GM13977 (cell line): ENCODE data around the gene DCUN1D3.

Experiments
- DNase-seq: peaks from one replicate; pipeline ENCODE4 v3.0.0; 2012; ENCODE audit warnings: low spot score
- in situ Hi-C: fragments of 300-500 bp; cut with MboI; formaldehyde crosslinking; loops from one replicate; pipeline ENCODE4 v1.12.0; 2022; ENCODE audit warnings: low sequenced_read_pairs, low pct_unique_long_range_greater_than_20kb, mixed read lengths, inconsistent platforms; ENCODE audit not compliant: unreplicated experiment
- TF ChIP-seq, protein P1 (sequence below): IDR thresholded peaks from 2 replicates; pipeline ENCODE4 v1.5.1; 2012; ENCODE audit warnings: mild to moderate bottlenecking, control low read depth; ENCODE audit not compliant: insufficient read depth; ENCODE audit errors: extremely low read depth, missing control alignments

DCUN1D3 gene

DNA sequence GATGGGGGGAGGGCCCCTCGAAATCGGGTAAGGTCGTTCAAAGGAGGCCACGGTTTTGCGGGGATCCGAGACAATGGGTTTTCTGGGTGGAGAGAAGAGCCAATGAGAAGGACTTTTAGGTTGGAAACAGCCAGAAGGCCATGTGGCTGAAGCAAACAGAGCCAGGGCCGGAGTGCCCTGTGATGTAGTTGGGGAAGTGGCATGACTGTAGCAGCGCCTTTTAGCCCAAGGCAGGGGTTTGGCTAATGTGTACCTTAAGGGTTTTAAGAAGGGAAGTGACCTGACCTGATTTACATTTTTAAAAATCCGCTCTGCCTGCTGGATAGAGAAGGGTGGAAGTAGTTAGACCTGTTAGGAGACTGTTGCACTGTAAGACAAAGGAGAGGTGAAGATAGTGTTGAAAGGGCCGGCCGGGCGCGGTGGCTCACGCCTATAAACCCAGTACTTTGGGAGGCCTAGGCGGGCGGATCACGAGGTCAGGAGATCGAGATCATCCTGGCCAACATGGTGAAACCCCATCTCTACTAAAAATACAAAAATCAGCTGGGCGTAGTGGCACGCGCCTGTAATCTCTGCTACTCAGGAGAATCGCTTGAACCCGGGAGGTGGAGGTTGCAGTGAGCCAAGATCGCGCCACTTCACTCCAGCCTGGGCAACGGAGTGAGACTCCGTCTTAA, 1.4 kb upstream of the DCUN1D3 start:
- TF ChIP-seq, protein P1, sequence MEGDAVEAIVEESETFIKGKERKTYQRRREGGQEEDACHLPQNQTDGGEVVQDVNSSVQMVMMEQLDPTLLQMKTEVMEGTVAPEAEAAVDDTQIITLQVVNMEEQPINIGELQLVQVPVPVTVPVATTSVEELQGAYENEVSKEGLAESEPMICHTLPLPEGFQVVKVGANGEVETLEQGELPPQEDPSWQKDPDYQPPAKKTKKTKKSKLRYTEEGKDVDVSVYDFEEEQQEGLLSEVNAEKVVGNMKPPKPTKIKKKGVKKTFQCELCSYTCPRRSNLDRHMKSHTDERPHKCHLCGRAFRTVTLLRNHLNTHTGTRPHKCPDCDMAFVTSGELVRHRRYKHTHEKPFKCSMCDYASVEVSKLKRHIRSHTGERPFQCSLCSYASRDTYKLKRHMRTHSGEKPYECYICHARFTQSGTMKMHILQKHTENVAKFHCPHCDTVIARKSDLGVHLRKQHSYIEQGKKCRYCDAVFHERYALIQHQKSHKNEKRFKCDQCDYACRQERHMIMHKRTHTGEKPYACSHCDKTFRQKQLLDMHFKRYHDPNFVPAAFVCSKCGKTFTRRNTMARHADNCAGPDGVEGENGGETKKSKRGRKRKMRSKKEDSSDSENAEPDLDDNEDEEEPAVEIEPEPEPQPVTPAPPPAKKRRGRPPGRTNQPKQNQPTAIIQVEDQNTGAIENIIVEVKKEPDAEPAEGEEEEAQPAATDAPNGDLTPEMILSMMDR, result no peak
- DNase-seq, result peak; percentile 58
- in situ Hi-C loops, result no loop called here

DNA sequence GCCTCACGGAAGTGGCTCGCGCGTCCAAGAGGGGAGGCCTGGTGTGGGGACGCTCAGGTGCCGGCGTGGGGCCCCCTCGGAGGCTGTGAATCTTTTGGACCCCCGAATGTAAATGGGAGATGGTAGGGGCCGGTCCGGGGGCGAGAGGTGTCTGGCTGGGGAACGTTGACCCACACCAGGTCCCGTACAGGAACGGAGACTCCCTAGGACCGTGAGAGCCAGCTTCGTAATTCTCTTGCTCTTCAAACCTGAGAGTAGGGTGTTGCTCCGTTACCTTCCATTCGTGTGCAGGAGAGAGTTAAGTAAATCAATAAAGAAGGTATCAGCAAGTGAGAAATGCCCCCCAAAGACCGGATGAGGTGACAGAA, 894 bp upstream of the DCUN1D3 start:
- DNase-seq, result no peak
- TF ChIP-seq, protein P1, result no peak
- in situ Hi-C loops, result no loop called here

DNA sequence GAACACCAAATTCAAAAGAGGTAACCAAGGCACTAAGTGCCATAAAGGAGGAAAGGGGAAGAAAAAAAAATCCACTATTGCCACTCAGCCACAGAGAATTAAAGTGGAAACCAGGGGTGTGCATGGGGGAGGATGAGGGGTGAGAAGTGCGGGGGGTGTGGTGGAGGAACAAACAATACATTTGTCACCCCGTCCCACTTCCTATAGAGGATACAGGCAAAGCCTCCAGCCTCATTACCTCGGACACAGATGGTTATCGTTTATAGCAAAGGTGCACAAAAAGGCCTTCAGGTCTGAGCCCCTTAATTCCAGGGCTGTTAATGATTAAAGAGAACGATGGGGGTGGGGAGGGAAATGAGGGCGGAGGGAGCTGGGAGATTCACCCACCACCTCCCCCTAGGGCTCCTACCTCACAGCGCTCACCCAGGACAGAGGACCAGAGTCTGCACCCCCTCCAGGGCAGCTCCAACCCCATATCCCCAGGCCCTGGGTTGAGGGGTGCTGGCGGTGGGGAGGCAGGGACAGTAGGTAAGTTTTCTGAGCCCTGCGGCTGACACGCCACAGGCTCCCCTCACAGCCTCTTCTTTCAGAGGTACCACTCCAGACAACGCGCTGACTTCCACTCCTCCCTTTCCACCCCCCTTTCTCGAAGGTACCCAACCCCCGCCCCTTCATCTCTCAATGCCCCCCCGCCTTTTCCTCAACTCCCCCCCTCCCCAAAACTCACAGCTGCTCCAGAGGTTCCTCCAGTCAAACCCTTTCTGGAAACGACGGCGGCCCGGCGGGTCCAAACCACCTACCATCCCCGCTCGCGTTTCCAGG, 470 bp downstream of the DCUN1D3 start:
- in situ Hi-C loops, result no loop called here
- TF ChIP-seq, protein P1, result no peak
- DNase-seq, result peak; percentile 52

DNA sequence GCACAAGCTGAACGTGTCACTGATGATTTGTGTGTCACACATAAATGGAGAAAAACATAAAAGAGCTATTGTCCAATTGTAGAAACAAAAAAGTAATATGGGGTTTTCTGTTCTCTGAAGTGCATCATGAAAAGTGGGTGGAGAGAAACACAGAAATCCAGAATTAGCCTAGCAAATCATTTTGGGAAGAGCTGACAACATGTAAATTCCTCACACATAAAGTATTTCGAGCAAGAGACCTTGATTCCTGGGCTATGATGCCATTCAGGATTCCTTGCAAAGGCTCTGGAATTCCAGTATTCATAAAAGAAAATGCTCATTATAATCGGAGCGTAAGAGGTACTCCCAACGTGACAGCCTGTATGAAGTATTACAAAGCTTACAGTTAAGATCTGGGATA, 1.1 kb downstream of the DCUN1D3 start:
- DNase-seq, result no peak
- TF ChIP-seq, protein P1, result no peak
- in situ Hi-C loops, result no loop called here

DNA sequence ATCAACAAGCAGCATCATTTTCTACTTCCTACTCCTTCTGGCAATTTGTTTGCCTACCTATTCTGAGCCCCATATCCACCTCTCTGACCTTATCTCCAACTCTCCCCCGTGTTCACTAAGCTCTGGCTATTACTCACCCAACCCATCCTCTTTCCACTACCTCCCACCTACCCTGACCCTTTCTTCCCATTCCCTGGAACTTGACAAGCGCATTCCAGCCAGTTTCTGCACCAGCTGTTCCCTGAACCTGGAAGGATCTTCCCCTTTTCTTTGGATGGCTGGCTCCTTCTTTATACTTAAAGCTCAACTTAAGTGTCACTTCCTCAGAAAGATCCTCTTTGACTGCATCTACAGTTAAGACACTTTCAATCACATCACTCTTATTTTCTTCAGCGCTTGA, 2.2 kb downstream of the DCUN1D3 start:
- no peak for DNase-seq
- in situ Hi-C loops, result no loop called here
- TF ChIP-seq, protein P1, result no peak

DNA sequence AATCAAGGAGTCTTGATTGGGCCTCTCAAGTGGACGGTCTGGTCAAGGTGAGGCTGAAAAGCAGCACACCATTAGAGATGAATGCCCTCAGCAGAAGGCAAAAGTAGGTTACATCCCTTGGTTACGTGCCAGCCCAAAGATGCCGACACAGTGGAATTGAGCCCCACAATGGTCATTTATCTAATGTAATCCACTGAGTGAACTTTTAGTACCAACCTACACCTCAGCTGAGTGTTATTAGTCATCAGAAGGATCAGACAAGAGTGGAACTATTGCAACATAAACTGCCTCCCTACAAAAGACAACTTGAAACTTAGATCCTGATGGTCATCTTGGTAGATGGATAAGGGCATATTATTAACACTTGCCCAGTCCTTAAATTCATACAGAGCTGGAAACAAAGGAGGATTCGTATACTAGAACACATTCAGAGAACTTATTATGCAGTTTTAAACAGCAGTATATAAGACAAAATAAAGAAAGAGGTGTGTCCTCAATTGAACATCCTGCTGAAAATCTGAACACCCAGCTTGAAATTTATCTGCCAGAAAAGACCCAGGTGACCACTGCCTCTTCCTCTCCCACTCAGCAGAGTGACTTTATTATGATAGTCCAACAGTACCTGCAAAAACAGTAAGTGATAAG, 2.8 kb downstream of the DCUN1D3 start:
- in situ Hi-C loops, result no loop called here
- TF ChIP-seq, protein P1, result no peak
- DNase-seq, result no peak
